Gastroesophageal sphincter (tissue), 3 donors: ENCODE results near the gene MEGF6.

Experiments
- CTCF ChIP-seq, 4 experiments: fragments of 200-600 bp in 2 of 4; fragments of 450-650 bp in 2 of 4; sonication (generic) in 1 of 4; IDR thresholded peaks; one replicate each; pipeline ENCODE4 v1.5.1; 2017 to 2019; ENCODE audit warnings: antibody characterized with exemption in 4 of 4, mild to moderate bottlenecking in 2 of 4, moderate library complexity in 2 of 4
- POLR2A ChIP-seq, 2 donors: fragments of 450-650 bp; IDR thresholded peaks; one replicate each; pipeline ENCODE4 v1.6.1; 2017; ENCODE audit warnings: antibody characterized with exemption in 2 of 2, mild to moderate bottlenecking in 2 of 2, moderate library complexity in 1 of 2

GRCh38 chr1:3638027-3638426 lies 26.7 kb upstream of the MEGF6 start:
- TF ChIP-seq CTCF (IDR thresholded peaks at IDR 0.05) (no peak), POLR2A (IDR thresholded peaks at IDR 0.05) (no peak)
